ENCODE measurements around the gene WASL.

- no peak for TF ChIP-seq CTCF (conservative IDR thresholded peaks at IDR 0.05; ENCODE audit: low read depth, low read length)
- no peak for TF ChIP-seq EZH2 (IDR thresholded peaks at IDR 0.05; ENCODE audit: low read length, unreplicated experiment)
These were observed 30.0 kb downstream of the WASL start for GRCh38 chr7:123718773-123719172.
